K562 (cell line): ENCODE data around the gene GIPC3. TPM values are rescaled to one million over a fixed set of nuclear protein-coding genes. Genes with fewer than 3 reads are reported as not detected.

ENCODE experiments used
- ATF7 ChIP-seq: fragments of 450-650 bp; IDR thresholded peaks from 2 replicates; pipeline ENCODE4 v1.7.1; 2014; ENCODE audit warnings: mild to moderate bottlenecking, moderate library complexity
- BCOR ChIP-seq: fragments of 450-650 bp; IDR thresholded peaks from 2 replicates; pipeline ENCODE4 v1.6.1; 2016
- CREB3L1 ChIP-seq: fragments of 450-650 bp; IDR thresholded peaks from 2 replicates; pipeline ENCODE4 v1.6.1; 2014; ENCODE audit warnings: low read depth, mild to moderate bottlenecking, moderate library complexity, borderline replicate concordance
- FUS ChIP-seq: fragments of 200-400 bp; formaldehyde crosslinking; optimal IDR thresholded peaks from 2 replicates; pipeline ENCODE3; 2017; ENCODE audit warnings: low read depth, low read length
- GTF2B ChIP-seq: IDR thresholded peaks from 2 replicates; pipeline ENCODE4 v1.6.1; 2011; ENCODE audit not compliant: insufficient read length; ENCODE audit errors: extremely low read depth
- HNRNPLL ChIP-seq: fragments of 200-400 bp; formaldehyde crosslinking; IDR thresholded peaks from 2 replicates; pipeline ENCODE4 v1.6.1; 2017; ENCODE audit warnings: low read length, low read depth, mild to moderate bottlenecking; ENCODE audit not compliant: poor library complexity, severe bottlenecking
- MCM2 ChIP-seq: fragments of 450-650 bp; IDR thresholded peaks from 2 replicates; pipeline ENCODE4 v1.6.1; 2017; ENCODE audit warnings: low read depth, mild to moderate bottlenecking
- NEUROD1 ChIP-seq: fragments of 150-350 bp; IDR thresholded peaks from 2 replicates; pipeline ENCODE4 v1.6.1; 2014; ENCODE audit warnings: borderline replicate concordance, low read length, low read depth; ENCODE audit not compliant: partially characterized antibody
- NONO ChIP-seq, 2 experiments: fragments of 200-400 bp in 1 of 2; fragments of 450-650 bp in 1 of 2; formaldehyde crosslinking in 1 of 2; IDR thresholded peaks; 2 replicates each; pipeline ENCODE4 v1.6.1; 2017; ENCODE audit warnings: low read depth in 2 of 2, mild to moderate bottlenecking in 2 of 2, moderate library complexity in 2 of 2, low read length in 1 of 2
- PHF8 ChIP-seq: fragments of 200-600 bp; sonication (generic); IDR thresholded peaks from 2 replicates; pipeline ENCODE4 v1.6.1; 2012; ENCODE audit warnings: mixed run types, mild to moderate bottlenecking, inconsistent platforms, low read length, moderate library complexity, borderline replicate concordance
- POLR2G ChIP-seq: fragments of 200-400 bp; formaldehyde crosslinking; IDR thresholded peaks from 2 replicates; pipeline ENCODE4 v1.6.1; 2017; ENCODE audit warnings: low read depth, mild to moderate bottlenecking, antibody characterized with exemption, low read length, moderate library complexity
- PTRF ChIP-seq: fragments of 450-650 bp; IDR thresholded peaks from 2 replicates; pipeline ENCODE4 v1.6.1; 2016; ENCODE audit warnings: mild to moderate bottlenecking, missing genetic modification characterization, missing compliant biosample characterization
- PYGO2 ChIP-seq: fragments of 450-650 bp; IDR thresholded peaks from 2 replicates; pipeline ENCODE4 v1.6.1; 2016; ENCODE audit warnings: mild to moderate bottlenecking, missing genetic modification characterization, moderate library complexity, missing compliant biosample characterization
- RBM22 ChIP-seq: fragments of 200-400 bp; formaldehyde crosslinking; IDR thresholded peaks from 2 replicates; pipeline ENCODE4 v1.6.1; 2018; ENCODE audit warnings: low read length, low read depth; ENCODE audit not compliant: poor library complexity, severe bottlenecking
- RBM34 ChIP-seq: fragments of 200-400 bp; formaldehyde crosslinking; IDR thresholded peaks from 2 replicates; pipeline ENCODE4 v1.6.1; 2018; ENCODE audit warnings: low read length, borderline replicate concordance; ENCODE audit not compliant: insufficient read depth
- SMAD4 ChIP-seq: fragments of 250-450 bp; sonication (Bioruptor Pico); conservative IDR thresholded peaks from 2 replicates; pipeline ENCODE4 v1.8.0; 2021; ENCODE audit warnings: inconsistent platforms, mild to moderate bottlenecking, moderate library complexity
- ZBTB2 ChIP-seq: fragments of 450-650 bp; IDR thresholded peaks from 2 replicates; pipeline ENCODE4 v1.6.1; 2016; ENCODE audit warnings: antibody characterized with exemption
- ZNF121 ChIP-seq: sonication (generic); formaldehyde crosslinking; conservative IDR thresholded peaks from 2 replicates; pipeline ENCODE4 v1.8.0; 2022; ENCODE audit warnings: missing genetic modification reagents
- ZNF165 ChIP-seq: fragments of 250-450 bp; sonication (Bioruptor Pico); IDR thresholded peaks from 2 replicates; pipeline ENCODE4 v1.4.0; 2020; ENCODE audit warnings: borderline replicate concordance
- ZNF239 ChIP-seq: fragments of 250-450 bp; sonication (Bioruptor Pico); IDR thresholded peaks from 2 replicates; pipeline ENCODE4 v1.4.0; 2020; ENCODE audit warnings: mild to moderate bottlenecking
- ZNF324 ChIP-seq: fragments of 250-450 bp; sonication (Bioruptor Pico); IDR thresholded peaks from 2 replicates; pipeline ENCODE4 v1.4.0; 2020; ENCODE audit warnings: mild to moderate bottlenecking
- ZNF583 ChIP-seq: fragments of 250-450 bp; sonication (Bioruptor Pico); IDR thresholded peaks from 2 replicates; pipeline ENCODE4 v1.4.0; 2020
- ZNF740 ChIP-seq, 3 experiments: fragments of 200-800 bp in 1 of 3; sonication (Bioruptor generic) in 1 of 3; sonication (generic) in 1 of 3; formaldehyde crosslinking in 1 of 3; IDR thresholded peaks; 2 replicates each; pipeline versions ENCODE4 v1.6.1 to v1.8.0; 2016 to 2022; ENCODE audit warnings: mild to moderate bottlenecking in 2 of 3, missing compliant biosample characterization in 2 of 3, missing genetic modification characterization in 2 of 3, missing genetic modification reagents in 1 of 3
- polyA plus RNA-seq, 8 experiments: library from polyadenylated mRNA; depleted of rRNA in 4 of 8; stranded (reverse) in 5 of 8; unstranded in 3 of 8; fragments of >200 nt; fragmentation: Nextera tagmentation in 2 of 8; fragmentation: Illumina TruSeq in 1 of 8; extraction: Ambion mirVana in 2 of 8; extraction: Trizol in 1 of 8; gene quantifications; 2 replicates each; pipeline versions ENCODE4 v1.2.1 to v1.2.3, GENCODE V29; 2011 to 2014; ENCODE audit warnings: inconsistent platforms in 1 of 8, missing spikeins in 1 of 8
- total RNA-seq, 7 experiments: library from RNA; depleted of rRNA in 6 of 7; stranded (reverse); fragments of >200 nt in 6 of 7; fragmentation: Illumina TruSeq in 2 of 7; extraction: Trizol in 2 of 7; gene quantifications; 2 replicates each; pipeline versions ENCODE4 v1.2.1 to v1.2.3, GENCODE V29; 2011 to 2021; ENCODE audit warnings: low replicate concordance in 1 of 7

The GIPC3 gene
- total and polyA plus RNA-seq, 9 of the 15 experiments (the other 6 are each of a cell fraction or from before 2014, with no cell fraction given): 0.03 to 3.6 (median 1.5) TPM; not detected in 1

- TF ChIP-seq CREB3L1 (peak; percentile 39; the same call in 1 of the 2 replicates), MCM2 (no peak), ZNF324 (CRISPR knock-in tag) (no peak), ZNF121 (no peak), ZNF239 (CRISPR knock-in tag) (no peak), PYGO2 (no peak), GTF2B (no peak), FUS (peak; percentile 81), NONO (IDR thresholded peaks at IDR 0.05; ENCODE audit: low read depth in 2 of 2, low read length in 1 of 2) (peak in 1 of 2 experiments; percentile 73; a peak in 2 of 4 replicates), RBM22 (peak; percentile 18), HNRNPLL (peak; percentile 82), ZNF165 (CRISPR knock-in tag) (0 out of 2 replicates have a peak, but pooled peaks have one; percentile 17), RBM34 (no peak), POLR2G (peak; percentile 97), SMAD4 (CRISPR knock-in tag) (0 out of 2 replicates have a peak, but pooled peaks have one; percentile 27), NEUROD1 (peak; percentile 99), ZNF740 (CRISPR knock-in tag; IDR thresholded peaks at IDR 0.05) (peak; percentile 80), ZNF740 (tag; IDR thresholded peaks at IDR 0.05) (no peak), ZBTB2 (peak; percentile 51; the same call in 1 of the 2 replicates), ATF7 (peak; percentile 63), BCOR (peak; percentile 59; the same call in 1 of the 2 replicates), PTRF (no peak), PHF8 (peak; percentile 62; the same call in 1 of the 2 replicates), ZNF583 (CRISPR knock-in tag) (peak; percentile 32; the same call in 1 of the 2 replicates)
Observed at GRCh38 chr19:3557461-3558248, 27.6 kb upstream of the GIPC3 start, which contains the start of gene MFSD12 (continued).
